Bladder microvascular endothelial cell (primary cell): Measurements from ENCODE around the gene RMI1. TPM values are rescaled to one million over a fixed set of nuclear protein-coding genes. Genes with fewer than 3 reads are reported as not detected.

Experiments
- total RNA-seq: library from RNA; depleted of rRNA; stranded (reverse); fragments of >200 nt; gene quantifications from 2 replicates; pipeline ENCODE4 v1.2.3, GENCODE V29; 2014

RMI1 gene
- total RNA-seq, result 3.4 and 9.9 TPM in 2 replicates

GRCh38 chr9:83980395-83981125 is at the start of gene RMI1:
Gene RMI1 (plus strand): TSS chr9:83980805. CDS start chr9:84000987, 20,182 bp downstream.

DNA sequence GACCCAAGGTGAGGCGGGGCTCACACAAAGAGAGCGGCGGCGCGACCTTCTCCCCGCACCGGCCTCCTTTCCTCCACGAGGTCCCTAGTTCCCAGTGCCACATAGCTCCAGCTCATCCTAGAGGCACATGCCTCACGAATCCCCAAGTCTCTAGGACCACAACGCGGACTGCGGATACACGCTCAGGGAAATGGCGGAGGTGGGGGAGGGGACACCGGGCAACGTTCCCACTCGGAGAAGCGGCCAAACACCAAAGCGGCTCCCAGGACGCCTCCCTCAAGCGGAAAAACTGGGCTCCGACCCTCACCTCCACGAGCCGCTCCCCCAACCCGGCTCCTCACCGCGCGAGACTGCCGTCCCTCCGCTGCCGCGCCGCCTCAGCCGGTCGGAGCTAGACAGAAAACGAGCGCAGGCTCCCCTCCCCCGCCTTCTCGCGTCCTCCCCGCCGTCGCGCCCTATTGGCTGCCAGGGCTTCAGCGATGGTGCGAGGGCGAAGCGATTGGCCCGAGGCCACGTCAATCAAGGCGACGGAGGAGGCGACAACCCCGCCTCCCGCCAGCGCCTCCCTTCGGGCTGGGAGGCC is 702 bp upstream of the RMI1 start, which contains the start of gene HNRNPK:
HNRNPK (minus strand) TSS at position 404 of the 583 bp plus-strand sequence. CDS start 1,963 bp downstream, outside the sequence.

Other genes with a start within 250 kb of the RMI1 start
- gene GKAP1, start 163.0 kb upstream of the RMI1 start, total RNA-seq, result 1.3 and 1.9 TPM in 2 replicates
- gene KIF27, start 59.4 kb upstream of the RMI1 start, total RNA-seq, result 1.5 and 5.2 TPM in 2 replicates
- gene HNRNPK, start 590 bp upstream of the RMI1 start, total RNA-seq, result 490 and 707 TPM in 2 replicates